GM18909 (cell line): ENCODE measurements around the gene RPS3A.
A peak's percentile ranks its signal among the peaks of the same experiment; 100 is the strongest.
"Not testable (repeated sequence)": the region's sequence is repeated elsewhere in the genome, so short reads cannot be mapped to it uniquely, and the experiment has no call there.

Experiments used
- ATAC-seq: cut with Tn5 transposase; IDR thresholded peaks from one replicate; pipeline ENCODE4 v1.9.1; 2021; ENCODE audit warnings: mild to moderate bottlenecking; ENCODE audit not compliant: unreplicated experiment, poor library complexity

RPS3A gene

GRCh38 chr4:151114338-151114737 lies 14.9 kb downstream of the RPS3A start:
- ATAC-seq = no peak

DNA sequence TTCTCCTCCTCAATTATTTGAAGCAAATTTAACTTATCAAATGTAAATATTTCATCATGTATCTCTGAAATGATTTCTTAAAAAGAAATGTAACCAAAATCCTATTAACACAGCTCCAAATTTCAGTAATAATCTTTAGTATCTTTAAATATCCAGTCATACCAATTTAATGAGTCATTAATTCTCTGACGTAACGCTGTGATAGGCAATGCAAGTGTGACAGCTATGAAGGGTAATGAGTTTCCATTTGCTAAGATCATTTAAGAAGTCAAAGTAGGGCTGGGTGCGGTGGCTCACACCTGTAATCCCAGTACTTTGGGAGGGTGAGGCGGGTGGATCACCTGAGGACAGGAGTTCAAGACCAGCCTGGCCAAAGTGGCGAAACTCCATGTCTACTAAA lies 15.6 kb downstream of the RPS3A start:
- ATAC-seq = no peak

GRCh38 chr4:151117371-151117962 lies 18.0 kb downstream of the RPS3A start:
- peak; percentile 92 for ATAC-seq

DNA sequence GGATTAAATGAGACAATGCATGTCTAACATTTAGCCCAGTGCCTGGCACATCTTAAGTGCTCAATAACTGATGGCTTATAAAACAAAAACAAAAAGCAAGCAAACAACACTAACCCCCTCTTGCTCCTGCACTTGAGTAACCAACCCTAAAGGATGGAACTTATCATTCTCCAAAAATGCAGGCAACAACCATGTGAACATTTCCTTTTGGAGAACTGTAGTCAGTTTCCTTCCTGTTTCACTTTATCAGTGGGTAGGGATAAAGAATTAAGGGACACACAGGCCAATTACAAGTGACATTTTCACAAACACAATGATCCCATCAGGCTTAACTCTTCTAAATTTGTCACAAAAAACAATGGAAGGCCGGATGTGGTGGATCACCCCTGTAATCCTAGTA lies 30.4 kb downstream of the RPS3A start:
- no peak for ATAC-seq

GRCh38 chr4:151133311-151133710 lies 33.9 kb downstream of the RPS3A start:
- ATAC-seq = no peak

DNA sequence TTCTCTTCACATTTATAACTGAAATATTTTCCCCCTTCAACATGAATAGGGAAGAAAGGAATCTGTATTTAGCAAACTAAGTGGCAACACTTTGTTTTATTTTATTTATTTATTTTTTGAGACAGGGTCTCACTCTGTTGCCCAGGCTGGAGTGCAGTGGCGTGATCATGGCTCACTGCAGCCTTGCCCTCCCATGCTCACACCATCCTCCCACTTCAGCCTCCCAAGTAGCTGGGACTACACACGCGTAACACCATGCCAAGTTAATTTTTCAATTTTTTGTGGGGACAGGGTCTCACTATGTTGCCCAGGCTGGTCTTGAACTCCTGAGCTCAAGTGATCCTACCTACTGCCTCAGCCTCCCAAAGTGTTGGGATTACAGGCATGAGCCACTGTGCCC lies 36.6 kb downstream of the RPS3A start:
- ATAC-seq = not testable (repeated sequence)

GRCh38 chr4:151139814-151140213 lies 40.4 kb downstream of the RPS3A start:
- ATAC-seq = no peak

- ATAC-seq = no peak
Measured at GRCh38 chr4:151142758-151143157, 43.3 kb downstream of the RPS3A start.

DNA sequence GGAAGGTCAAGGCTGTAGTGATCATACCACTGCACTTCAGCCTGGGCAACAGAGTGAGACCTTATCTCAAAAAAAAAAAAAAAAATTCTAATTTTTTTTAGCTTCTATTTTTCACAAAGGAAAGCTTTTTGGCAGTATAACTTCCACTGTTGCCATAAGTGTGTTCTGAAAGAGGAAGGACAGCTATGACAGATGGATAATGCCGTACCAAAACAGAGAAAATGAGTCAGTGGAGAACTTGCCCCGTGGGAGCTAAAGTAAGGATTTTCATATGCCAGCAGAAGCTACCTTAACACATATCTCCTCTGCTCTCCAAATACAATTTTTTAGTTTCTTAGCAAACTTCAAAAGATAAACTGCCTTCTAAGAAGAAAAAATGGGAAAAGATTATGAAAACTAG lies 43.7 kb downstream of the RPS3A start:
- ATAC-seq = no peak

DNA sequence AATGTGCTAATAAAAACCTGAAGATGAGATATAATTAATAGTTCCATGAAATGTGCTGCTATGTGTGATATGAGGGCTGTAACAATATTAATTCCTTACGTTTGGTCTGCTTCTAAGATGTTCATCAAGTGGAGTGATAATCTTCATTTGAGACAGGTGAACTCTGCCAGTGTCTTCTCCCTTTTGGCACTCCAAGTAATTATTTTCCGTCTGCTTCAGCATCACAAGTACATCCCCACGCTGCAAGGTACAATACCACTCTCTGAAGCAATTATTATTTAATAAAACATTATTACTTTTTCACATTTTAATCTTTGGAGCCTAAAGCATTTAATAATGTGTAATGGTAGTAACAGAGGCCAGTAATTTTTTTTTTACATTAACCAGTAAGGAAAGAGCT lies 44.4 kb downstream of the RPS3A start:
- ATAC-seq = no peak

DNA sequence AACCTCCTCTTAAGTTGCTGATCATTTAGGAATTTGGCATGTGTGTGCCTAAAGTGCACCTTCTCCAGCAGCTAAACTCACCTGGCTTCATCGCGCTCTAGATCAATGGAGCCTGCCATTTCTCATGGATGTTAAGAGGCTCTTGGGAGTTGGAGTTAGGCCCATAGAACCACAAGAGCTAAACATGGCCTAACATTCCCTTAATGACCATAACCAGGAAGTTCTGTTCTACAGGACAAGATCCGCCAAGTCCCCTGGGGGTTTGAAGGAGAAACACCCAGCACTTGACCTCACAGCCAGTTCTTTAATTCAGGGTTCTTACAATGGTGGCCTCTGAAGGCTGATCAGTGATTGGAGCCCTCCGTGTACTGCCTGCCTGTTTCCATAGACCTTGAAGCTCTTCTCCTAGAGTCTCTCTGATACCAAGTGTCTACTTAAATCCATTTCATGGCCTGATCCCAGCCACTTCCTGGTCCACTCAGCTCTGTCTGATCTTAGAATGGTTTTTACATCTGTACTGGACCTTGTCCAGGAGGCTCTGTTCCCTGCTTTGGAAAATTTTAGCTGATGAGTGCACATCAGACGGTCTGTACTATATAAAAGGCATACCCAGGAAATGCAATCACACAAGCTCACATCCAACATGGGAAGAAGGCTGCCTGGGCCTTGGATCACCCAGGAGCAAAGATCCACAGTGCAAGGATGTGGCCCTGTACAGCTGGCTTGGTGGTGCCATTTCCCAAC lies 45.1 kb downstream of the RPS3A start:
- no peak for ATAC-seq

DNA sequence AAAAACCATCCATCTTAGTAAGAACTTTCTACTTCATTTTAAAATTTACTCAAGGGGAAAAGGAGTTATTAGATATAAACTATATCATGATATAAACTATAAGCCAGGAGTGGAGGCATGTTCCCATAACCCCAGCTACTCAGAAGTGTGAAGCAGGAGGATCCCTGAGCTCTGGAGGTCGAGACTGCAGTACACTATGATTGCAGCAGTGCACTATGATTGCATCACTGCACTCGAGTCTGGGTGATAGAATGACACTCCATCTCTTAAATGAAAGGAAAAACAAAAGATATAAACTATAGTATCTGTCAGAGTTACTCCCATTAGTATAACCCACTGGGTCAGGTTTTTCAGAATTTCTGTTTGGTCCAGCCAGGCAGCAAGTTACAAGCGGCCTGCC lies 47.6 kb downstream of the RPS3A start:
- no peak for ATAC-seq

- no peak for ATAC-seq
Measured at GRCh38 chr4:151148261-151148660, 48.8 kb downstream of the RPS3A start.

DNA sequence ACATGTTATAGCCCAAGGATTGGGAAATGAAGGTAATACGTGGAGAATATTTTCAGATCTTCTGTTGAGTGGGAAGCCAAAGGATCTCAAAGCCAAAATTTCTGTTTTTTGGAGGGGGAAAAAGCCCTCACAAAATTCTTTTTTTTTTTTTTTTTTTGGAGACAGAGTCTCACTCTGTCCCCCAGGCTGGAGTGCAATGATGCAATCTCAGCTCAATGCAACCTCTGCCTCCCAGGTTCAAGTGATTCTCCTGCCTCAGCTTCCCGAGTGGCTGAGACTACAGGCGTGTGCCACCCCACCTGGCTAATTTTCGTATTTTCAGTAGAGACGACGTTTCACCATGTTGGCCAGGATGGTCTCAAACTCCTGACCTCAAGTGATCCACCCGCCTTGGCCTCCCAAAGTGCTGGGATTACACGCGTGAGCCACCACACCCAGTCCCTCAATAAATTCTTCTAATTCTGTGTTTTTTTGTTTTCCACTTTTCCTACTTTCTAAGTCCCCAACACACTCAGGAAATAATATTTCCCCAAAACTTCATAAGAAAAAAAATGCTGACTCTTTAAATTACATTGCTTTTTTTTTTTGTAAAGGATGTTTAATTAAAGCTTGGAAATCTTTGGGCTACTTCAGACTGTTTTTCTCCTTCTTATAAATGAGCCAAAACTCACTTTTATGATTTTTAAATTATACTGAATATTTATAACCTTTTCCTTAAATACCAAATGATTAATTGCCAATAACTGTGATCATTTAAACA lies 51.6 kb downstream of the RPS3A start:
- no peak for ATAC-seq

DNA sequence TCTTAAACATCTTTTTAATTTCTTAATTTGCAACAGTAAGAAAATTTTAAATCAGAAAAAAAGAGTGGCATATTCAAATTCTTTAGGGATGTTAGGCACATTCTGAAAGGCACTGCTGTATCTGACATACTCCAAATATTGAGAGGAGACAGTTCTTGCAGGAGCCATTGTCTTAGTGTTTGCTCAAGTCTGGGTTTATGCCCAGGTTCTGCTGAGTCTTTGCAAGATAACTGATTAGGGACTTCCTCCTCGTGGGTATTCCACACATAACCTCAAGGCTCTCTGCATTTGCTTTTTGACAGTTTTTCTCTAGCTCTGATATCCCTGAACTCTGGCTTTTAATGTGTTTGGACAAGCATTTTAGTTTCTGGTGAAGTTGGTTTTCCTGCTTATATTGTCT lies 52.6 kb downstream of the RPS3A start:
- no peak for ATAC-seq

GRCh38 chr4:151153585-151153984 lies 54.2 kb downstream of the RPS3A start:
- ATAC-seq = no peak
